ENCODE measurements around the gene MVB12B.

- TF ChIP-seq CTCF (conservative IDR thresholded peaks at IDR 0.05; ENCODE audit: low read length) (no peak), EZH2phosphoT487 (IDR thresholded peaks at IDR 0.05; ENCODE audit: borderline replicate concordance) (no peak)
Observed at GRCh38 chr9:126470241-126470993, 143.8 kb downstream of the MVB12B start.

Data from Loucy (cell line).